Dedifferentiated amniotic fluid mesenchymal stem cell (primary cell): ENCODE data around the gene LSM14A.
A peak's percentile ranks its signal among the peaks of the same experiment; 100 is the strongest.

Experiments
- DNase-seq: peaks from one replicate; pipeline ENCODE4 v3.0.0-alpha.2; 2016; ENCODE audit errors: extremely low spot score

Gene LSM14A

DNA sequence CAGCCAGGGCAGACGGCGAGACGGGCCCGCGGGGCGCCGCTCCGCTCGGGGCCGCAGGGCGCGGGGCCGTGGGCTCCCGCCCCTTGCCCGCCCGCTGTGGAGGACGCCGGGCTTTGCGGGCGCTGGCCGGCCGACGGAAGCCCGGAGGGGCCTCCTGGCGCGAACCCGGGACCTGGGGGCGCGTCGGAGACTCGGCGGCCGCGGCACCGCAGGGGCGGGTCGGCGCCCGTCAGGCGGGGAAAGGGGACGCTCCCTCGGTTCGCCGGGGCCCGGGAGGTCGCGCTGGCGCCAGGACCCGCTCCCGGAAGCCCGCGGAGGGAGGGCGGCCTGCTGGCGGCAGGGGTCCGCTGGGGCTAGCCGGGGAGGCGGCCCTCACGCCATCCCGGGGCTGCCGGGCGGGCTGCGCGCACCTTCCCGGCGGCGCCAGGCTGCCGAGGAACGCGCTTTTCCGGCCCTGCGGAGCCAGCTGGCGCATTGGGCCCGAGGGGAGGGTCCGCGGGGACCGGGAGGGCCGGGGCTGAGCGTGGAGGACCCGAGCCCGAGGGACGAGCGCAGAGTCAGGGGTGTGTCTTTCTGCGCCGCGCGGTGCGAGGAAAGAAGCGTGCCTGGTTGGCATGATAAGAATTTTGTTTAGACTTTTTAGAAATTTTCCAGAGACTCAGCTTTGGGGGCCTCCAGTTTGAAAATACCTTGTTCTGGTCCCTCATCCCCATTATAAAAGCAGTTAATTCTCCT lies 82.6 kb downstream of the LSM14A start:
- DNase-seq: no peak

DNA sequence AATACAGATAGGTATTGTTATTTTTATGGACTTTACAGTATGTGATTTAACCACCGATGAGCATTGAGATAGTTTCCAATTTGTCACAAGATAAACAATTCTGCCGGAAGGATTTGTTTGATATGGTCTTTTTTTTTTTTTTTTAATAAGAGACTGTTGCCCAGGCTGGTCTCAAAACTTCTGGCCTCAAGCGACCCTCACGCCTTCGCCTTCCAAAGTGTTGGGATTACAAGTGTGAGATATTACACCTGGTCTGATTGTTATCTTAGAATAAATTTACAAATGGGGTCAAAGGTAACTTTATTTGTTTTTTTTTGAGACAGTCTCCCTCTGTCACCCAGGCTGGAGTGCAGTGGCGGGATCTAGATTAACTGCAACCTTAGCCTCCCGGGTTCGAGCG lies 83.2 kb downstream of the LSM14A start:
- DNase-seq: no peak

DNA sequence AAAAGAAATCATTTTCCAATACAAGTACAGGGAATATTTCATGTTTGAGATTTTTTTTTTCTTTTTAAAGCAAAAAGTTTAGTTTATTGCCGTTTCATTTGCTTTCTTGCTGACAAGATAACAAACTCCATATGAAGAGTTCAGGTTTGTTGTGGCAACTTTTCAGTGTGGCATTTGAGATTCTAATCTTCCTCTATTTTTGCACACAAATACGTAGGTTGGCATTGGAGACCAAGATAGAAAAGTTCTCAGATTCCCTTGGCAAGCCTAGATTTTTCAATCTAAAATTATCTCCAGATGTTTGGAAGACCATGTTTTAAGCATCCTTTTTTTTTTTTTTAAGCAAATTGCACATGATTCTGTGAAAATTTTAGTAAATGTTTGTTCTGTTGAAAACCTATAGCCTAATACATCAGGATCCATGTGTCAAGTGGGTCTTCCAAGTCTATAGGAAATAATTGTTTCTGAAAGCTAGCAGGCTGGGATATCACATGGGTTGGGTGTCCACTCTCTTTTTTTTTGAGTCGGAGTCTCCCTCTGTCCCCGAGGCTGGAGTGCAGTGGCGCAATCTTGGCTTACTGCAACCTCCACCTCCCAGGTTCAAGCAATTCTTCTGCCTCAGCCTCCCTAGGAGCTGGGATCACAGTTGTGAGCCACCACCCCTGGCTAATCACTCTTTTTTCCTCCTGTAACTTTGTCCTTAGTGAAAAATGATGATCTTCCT lies 84.7 kb downstream of the LSM14A start:
- peak; percentile 66 for DNase-seq

DNA sequence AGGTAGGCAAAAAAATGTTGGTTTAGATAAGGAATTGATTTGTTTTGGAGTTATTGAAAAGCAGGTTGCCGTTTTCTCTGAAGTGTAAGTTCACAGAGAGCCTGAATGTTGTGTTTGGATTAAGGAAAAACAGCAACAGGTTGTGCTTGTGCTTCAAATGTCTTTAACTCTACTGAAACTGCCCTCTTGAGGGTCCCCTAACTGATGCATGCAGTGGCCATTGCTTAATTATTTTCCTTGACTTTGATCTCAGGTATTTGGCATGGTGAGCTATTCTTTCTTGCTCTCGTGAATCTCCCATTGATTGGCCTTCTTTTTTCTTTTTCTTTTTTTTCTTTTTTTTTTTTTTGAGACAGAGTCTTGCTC lies 85.2 kb downstream of the LSM14A start:
- DNase-seq: no peak

DNA sequence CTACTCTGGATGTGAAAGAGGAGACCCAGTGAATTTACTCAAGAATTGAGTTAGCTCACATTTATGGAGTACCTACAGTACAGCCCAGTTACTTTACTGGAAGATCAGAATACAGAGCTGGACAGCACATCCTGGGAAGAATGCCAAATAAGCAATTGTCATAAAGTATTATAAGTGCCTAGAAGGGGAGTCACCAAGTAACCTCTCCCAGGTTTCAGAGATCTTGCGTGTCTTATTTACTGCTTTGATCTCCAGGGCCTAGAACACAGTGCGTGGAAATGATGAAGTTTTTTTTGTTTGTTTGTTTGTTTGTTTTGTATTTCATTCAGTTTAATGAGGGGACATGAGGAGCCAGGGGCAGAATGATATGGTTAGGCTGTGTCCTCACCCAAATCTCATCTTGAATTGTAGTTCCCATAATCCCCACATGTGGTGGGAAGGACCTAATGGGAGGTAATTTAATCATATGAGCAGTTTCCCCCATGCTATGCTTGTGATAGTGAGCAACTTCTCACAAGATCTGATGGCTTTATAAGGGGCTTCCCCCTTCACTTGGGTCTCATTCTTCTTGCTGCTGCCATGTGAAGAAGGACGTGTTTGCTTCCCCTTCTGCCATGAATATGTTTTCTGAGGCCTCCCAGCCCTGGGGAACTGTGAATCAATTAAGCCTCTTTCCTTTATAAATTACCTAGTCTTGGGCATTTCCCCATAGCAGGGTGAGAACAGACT lies 87.2 kb downstream of the LSM14A start:
- DNase-seq: no peak

DNA sequence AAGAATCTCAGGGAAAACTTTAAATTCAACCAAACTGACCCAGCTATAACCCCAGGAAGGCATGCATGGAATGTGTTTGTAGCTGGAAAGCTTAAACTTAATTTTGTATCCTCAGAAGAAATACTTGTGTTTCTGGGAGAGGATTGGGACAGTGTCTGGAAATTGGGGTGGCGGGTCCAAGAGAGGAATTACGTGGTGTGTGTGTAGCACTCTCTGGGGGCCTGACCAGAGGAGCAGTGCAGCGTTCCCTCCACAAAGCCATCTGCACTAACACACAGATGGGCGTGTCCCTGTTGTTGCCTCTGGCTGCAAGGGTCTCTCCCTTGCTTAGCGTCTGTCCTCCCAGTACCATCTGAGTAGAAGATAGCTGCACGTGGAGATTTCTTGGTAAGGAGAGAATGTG lies 88.5 kb downstream of the LSM14A start:
- peak; percentile 38 for DNase-seq

DNA sequence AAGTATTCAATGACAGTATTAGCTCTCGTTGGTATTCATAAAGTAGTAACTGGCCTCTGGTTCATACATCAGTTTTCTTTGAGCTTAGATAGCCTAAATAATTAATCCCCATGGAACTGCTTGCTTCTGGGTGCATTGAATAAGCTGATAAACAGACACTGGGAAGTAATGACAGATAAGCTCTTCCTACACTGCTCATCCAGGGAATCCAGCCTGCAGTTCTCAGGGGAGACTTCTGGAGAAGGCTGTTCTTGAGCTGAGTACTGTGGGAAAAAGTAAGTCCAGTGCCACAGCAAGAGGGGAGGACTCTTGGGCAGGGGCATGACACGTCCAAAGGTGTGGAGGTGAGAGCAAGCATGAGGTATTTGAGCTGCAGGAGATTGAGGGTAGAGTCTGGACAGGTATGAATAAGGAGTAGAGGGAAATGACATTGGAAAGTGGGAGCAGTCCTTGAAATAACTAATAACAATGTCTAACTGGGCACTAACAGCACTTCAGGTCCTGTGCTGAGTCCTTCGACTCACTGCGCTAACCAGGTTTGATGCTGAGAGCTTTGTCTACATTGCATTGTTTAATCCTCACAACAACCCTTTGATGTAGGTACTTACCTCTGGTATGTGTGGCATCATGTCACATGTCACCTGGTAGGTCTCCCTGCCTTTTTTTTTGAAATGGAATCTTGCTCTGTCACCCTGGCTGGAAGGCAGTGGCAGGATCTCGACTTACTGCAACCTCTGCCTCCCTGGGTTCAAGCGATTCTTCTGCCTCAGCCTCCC lies 89.2 kb downstream of the LSM14A start:
- no peak for DNase-seq

DNA sequence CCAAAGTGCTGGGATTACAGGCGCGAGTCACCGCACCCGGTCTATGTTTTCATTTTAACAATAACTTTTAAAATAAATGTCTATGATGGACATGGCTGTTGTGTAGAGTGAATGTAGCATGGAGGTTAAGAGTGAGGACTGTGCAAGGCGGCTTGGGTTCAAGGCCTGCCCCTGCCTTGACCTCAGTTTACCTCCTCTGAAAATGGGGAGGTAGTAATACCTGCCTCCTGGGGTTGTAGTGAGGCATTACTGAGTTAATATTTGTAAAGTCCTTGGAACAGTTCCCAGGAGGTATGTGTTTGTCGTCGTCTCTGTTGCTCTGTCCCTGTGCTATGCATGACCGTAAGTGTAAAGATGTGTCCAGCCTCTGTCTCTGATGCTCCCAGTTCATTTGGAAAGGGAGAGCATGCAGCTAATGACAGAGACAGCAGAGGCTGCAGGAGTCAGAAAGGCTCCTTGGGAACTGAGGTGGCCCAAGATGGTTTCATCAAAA lies 91.5 kb downstream of the LSM14A start:
- DNase-seq: no peak

DNA sequence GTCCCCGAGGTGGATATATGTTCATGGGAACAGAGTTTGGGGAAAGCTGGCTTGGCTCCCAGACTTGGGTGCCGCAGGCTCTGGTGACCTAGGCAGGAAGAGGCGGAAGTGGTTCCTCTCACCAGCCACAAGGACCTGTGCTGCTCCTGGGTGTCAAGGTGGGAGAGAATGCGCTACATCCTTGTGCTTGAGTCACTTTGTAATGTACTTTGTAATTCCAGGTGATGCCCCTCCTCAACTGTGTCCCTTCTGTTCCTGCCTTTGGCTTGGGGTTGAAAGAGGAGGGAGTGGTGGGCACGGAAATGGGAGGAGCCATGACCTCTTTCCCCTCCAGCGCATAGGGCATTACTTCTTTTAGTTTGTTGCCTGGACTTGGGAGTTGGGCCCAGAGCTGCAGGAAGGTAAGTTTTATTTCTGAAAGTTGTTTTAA lies 92.9 kb downstream of the LSM14A start:
- no peak for DNase-seq

DNA sequence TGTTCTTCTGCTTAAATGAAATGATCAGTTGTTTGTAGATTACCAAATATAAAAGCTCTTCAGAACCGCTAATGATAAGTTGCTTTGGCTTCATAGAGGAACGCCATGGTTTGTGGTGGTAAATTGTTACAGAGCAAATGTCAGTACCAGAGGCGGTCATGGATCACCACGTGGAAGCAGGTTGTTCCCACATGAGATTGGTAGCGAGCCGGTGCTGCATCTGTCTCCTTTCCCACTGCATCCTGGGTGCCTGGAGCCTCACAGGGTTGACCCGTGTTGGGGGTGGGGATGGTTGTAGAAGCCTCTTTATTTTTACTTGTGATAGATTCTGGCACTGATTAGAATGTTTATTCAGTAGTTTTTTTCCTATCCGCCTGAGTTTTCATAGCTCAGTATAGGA lies 96.8 kb downstream of the LSM14A start:
- DNase-seq: no peak

DNA sequence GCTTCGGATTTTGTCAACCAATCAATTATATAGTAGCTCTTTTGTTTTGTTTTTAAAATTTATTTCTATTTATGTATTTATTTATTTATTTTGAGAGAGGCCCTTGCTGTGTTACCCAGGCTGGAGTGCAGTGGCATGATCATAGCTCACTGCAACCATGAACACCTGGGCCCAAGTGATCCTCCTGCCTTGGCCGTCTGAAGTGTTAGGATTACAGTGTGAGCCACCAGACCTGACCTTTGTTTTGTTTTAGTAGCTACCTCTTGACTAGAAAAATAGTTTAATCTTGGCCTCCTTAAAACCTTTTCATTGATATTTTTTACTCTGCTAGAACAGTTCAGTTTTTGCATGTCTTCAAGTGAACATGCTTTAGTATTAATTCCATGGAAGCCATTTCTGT lies 97.2 kb downstream of the LSM14A start:
- DNase-seq: no peak

DNA sequence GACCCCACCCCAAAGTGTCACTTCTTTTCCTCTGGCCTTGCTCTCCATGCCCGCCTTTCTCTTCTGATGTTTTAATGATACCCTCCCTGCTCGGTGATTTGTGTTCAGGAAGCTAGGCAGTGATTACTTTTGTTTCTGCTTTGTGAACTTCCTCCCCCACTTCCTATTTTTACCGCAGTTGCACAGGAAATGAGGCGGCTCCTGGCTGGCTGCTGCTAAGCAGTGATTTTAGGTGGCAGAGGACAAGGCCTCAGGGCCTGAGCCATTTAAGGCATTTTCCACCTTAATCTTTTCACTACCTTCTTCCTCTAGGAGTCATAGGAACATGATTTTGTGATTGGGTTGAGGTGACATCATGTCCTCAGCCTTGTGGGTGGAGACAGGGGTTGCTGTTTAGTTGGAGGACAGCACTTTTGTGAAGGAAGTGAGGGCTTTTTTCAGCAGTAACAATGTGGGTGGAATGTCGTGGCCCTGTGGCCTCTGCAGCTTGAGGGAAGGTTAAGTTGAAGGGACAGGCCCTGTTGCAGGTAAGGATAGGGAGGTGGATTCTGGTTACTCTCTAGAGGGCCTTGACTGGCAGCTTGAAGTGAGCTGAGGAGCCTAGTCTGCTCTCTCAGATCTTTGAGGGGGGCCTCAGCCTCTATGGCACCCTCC lies 97.8 kb downstream of the LSM14A start:
- peak; percentile 59 for DNase-seq

DNA sequence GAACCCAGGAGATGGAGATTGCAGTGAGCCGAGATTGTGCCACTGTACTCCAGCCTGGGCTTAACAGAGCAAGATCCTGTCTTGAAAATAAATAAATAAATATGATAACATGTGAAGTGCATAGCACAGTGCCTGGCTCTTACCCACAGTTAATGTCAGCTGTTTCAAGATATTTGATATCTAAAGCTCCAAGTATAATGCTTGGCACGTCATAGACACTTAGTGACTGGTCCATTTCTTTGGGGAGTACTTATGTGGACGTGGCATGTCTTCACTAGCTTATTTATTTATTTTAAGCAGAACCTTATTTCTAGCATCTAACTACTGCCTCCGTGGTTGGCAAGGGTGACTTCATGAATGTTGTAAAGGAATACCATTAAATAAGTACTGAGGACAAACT lies 100.8 kb downstream of the LSM14A start:
- no peak for DNase-seq

DNA sequence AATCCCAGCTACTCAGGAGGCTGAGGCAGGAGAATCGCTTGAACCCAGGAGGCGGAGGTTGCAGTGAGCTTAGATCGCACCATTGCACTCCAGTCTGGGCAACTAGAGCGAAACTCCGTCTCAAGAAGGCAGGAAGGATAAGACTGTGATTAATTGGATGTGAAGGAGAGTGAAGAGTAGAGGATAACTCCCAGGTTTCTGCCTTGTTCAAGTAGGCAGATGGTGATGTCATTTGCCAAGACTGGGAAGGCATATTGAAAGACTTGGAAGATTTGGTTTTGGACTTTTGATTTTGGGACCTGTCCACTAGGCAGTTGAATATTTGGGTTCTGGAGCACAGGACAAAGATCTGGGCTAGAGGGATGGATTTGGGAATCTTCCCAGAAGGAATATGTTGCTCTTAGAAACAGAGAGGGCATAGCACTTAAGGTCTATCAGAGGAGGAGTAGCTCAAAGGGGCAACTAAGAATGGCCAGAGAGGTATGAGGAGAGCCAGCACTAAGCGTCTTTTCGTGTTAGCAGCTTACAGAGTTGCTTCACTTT lies 102.1 kb downstream of the LSM14A start:
- no peak for DNase-seq

DNA sequence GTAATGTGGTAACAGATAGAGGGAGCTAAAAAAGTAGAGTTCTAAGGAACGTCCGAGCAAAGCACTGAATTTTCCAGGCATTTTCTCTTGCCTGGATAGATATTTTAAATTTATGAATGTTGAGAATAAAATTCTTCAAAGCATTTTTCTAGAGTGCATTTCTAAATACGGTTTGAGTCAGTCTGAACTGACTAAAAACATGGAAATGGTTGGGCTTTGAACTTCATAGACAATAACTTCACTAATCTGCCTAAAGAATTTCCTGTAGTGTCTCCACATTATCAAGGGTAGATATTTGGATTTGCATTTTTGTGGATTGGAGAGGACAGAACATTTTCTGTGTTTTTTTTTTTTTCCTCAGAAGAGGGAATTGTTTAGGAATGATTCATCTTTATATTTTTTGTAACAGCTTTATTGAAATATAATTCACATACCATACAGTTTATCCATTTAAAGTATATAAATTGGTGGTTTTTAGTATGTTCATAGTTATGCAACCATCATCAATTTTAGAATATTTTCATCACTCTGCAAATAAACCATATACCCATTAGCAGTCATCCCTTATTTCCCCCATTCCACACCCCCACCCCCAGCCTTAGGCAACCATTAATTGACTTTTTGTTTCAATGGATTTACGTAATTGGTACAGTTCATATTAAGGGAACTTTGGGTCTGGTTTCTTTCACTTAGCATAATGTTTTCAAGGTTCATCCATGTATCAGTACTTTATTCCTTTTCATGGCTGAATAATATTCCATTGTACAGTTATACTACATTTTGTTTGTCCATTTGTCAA lies 102.7 kb downstream of the LSM14A start:
- DNase-seq: peak; percentile 80

DNA sequence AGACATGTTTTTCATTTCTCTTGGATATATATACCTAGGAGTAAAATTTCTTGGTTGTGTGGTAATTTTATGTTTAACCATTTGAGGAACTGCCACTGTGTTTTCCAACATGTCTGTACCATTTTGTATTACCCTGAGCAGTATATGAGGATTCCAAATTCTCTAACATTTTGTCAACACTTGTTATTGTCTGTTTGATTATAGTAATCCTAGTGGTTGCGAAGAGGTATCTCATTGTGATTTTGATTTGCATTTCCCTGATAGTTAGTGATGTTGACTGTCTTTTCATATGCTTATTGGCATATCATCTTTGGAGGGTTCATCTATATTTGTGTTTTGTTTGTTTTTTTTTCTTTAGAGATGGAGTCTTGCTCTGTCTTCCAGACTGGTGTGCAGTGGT lies 103.4 kb downstream of the LSM14A start:
- DNase-seq: no peak

DNA sequence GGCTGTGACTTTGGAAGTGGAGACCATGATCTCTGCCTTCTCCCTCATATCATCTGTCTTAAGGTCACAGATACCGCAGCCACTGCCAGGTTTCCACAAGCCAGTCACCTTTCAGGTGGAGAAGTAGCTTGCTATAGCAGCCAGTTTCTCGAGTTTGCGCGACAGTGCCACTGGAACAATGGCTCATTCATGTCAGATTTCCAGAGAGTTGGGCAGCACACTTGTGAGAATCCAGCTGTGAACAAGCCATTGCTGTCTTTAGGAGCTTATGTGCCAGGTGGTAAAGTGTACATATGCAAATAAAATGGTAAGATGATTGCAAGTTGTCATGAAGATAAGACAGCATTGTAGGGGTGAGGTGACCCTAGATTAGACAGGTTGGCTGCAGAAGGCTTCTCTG lies 104.3 kb downstream of the LSM14A start:
- no peak for DNase-seq

DNA sequence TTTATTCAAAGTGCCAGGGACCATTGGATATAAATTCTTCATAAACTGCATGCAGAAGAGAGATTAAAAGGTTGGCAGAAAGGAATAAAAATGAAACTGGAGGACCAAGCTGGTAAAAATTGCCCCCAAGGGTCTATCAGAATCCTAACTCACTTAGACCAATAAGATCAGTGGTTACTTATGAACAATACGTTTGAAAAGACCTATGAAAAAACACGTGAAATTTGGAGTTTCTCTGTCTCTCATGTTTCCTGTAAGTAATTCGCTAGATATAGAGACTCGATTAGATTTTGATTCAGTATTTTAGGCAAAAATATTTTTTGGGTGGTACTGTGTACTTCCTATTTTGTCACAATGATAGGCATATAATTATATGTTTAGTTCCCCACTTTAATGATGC lies 104.9 kb downstream of the LSM14A start:
- no peak for DNase-seq

DNA sequence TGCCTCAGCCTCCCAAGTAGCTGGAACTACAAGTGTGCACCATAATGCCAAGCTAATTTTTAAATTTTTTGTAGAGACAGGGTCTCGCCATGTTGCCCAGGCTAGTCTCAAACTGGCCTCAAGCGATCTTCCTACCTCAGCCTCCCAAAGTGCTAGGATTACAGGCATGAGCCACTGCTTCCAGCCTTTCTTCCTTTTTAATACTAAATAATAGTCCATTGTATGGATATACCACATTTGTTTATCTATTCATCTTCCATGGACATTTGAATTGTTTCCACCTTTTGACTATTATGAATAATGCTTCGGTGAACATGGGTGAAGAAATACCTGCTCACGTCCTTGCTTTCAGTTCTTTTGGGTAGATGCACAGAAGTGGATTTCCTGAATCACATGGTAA lies 106.5 kb downstream of the LSM14A start:
- DNase-seq: no peak
